HG03521 (cell line): Measurements from ENCODE around the gene COQ2.
"Not testable (repeated sequence)": the region's sequence is repeated elsewhere in the genome, so short reads cannot be mapped to it uniquely, and the experiment has no call there.

Experiments
- ATAC-seq: cut with Tn5 transposase; IDR thresholded peaks from one replicate; pipeline ENCODE4 v1.9.1; 2021; ENCODE audit warnings: mild to moderate bottlenecking, moderate library complexity; ENCODE audit not compliant: unreplicated experiment

The COQ2 gene

DNA sequence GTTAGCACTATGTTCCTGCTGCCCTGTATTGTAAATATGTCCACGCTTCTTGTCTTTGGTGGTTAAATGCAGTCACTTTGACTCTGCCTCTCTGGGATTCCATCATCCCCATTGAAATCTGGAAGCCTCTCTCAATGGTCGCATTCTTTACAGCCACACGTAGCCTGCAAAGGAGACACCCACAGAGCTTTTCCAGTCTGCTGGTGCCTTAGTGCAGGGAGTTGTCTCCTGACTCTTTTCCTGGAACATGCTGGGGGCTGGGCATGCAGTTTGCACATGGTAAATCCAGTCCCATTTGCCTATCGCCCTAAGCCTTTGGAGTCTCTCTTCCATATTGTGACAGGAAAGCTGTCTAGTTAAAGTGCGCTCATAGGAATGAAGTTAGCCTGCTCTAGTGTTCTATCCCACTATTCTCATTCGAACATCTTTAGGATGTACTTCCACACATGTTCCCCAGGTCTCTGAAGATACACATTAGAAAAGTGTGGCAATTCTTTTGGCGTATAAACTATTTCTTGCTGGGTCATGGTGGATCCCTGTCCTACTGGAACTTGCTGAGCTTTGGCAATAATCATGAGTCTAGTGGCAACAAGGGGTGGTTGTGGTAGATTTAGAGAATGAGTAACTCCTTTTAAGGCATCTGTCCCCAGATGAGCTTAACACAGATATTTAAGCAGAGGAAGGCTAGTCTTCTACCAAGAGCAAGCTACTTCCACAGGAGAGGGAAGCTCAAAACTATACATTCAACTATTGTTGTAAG lies 33.7 kb downstream of the COQ2 start:
- no peak for ATAC-seq

DNA sequence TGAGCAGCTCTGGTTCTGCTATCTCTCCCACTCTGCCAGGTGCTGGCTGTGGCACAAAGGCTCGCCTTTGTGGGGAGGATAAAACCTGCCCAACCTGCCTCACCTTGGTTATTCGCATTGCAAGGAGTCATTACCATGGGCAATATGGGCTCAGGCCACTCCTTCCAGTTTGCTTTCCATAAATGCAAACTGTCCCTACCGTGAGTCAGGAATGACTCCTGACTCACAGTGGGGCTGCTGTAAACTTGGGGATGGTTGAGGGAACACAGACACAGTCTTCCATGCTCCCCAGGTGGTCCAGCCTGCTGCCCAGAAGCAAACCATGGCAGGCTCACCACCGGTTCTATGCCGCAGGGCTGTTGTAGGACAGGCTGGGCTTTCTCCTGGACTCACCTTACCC lies 36.1 kb downstream of the COQ2 start:
- no peak for ATAC-seq

DNA sequence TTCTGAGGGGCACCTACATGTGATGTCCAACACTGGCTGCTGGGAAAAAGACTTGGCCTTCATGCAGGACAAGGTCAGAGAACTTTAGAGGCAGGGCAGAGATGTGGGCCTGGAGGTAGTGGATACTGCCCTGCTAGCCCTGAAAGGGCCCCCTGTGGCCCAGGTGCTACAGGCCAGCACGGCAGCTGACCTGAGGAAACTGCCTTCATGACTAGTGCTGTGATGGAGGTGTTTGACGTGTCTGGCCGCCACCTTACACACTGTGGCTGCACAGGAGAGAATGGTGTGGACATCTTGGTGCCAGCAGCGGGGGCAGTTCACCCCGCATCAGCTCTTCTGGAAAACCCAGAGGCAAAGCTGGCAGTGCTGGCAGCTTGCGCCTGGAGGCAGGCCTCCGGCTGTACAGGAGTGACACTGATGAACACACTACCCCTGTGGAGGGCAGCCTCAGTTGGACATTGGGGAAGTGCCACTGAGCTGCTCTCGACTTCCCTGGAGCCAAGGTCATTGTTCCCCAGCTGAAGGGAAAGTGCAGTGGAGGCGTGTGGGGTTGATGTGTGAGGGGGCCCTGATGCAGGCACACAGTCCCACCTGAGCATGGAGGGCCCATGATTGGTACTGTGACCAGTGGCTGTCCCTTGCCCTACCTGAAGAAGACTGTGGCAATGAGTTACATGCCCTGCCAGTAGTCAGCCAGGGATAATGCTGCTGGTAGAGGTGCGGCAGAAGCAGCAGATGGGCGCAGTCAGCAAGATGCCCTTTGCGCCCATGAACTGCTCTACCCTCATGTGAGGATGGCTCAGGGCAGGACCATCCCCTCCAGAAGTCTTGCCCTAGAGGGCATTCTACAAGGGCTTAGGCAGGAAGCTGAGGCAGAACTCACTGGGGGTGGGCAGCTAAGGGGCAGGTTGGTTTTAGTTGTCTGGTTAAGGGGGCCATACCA lies 36.9 kb downstream of the COQ2 start:
- ATAC-seq, result no peak

DNA sequence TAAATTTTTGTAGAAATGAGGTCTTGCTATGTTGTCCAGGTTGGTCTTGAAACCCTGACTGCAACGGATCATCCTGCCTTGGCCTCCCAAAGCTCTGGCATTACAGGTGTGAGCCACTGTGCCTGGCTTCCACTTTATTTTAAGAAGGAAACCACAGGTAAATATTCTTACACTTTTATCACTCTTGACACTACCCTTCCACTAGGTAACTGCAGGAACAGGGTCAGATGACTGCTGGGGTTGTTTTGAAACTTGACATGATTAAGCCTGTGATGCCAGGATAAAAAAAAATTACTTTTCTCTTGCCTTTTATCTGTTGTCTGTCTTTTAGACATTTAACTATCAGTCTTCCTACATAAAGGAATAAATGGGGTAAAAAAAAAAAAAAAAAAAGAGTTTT lies 43.5 kb downstream of the COQ2 start:
- ATAC-seq, result no peak

DNA sequence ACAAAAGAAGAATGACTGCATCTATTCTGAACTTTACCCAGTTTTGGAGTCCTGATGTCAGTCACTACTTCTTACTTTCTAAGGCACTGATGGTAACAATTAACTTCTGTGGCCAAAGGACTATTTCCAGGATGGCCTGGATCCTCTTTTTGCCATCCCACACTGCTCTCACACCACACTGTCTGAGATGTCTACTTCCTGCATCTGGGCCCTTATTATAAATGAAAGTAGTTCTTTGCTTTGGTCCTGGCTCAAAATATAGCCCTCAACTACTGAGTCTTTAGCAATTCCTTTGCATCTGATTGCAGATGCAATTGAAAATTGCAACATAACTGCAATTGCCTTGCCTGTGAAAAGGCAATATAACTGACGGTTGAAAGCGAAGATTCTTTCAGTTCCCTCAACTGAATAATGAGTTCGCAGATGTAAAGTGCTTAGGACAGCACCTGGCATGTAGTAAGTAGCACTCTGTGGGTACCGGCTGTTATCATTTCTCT lies 44.2 kb downstream of the COQ2 start:
- peak; percentile 82 for ATAC-seq

DNA sequence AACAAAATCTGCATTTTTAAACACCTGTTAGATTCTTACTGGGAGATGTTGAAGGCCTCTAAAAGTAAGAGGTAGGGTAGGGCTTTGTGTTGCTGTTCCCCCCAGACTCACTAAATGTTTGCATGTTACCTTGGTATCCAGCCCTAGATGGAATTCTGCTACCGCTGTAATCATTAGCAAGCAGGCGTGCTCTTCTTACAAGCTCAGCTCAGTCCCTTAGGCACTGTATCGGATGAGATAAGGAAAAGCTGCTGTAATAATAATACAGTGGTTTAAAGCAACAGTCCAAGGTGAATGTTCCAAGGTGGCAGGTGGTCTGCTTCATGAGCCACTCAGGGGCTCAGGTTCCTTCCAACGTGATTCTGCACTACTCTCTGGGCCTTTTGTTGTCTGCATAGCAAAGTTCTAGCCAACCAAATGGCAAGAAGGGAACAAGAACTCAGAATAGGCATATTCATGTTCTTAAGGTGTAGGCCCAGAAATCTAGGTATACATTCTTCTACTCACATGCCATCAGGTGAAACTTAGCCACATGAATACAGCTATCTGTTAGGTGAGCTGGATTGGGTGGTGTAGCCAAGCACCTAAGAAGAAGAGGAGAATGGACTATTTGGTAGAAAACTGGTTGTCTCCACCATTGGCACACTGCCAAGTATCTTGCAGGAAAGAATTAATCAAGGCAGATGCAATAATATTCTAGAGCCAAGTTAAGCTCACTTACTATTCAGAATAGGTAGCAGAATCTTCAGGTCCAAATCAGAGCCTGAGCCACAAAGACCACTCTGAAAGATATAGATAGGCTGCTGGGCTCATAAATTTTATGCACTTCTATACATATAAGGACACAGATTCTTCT lies 46.0 kb downstream of the COQ2 start:
- no peak for ATAC-seq

DNA sequence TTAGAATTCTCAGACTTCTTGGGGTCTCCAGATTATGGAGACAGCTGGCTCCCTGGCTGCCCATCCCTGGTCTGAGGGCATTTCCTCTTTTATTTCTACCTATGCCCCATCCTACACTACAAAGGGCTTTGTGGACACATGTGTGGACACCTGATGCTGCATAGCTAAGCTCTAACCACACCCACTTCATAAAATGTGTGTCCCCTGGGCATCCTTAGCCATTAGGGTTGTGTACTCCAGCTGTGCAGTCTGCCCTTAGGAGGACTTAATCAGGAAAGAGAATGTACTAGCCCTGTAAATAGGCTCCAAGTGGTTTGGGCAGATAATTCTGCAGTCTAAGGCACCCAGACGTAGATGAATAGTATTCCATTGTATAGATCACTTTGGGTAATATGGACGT lies 47.0 kb downstream of the COQ2 start:
- no peak for ATAC-seq

DNA sequence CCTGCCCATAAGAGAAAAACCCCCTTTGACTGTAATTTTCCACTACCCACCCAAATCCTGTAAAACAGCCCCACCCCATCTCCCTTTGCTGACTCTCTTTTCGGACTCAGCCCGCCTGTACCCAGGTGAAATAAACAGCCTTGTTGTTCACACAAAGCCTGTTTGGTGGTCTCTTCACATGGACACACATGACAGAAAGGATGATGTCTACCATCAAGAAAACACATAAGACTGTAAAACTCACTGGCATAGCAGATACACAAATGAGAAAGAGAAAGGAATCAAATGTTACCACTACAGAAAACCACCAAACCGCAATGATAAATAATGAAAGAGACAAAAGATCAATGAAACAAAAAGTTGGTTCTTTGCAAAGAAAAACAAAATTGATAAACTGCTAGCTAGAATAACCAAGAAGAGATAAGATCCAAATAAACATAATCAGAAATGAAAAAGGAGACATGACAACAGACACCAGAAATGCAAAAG lies 48.9 kb downstream of the COQ2 start:
- not testable (repeated sequence) for ATAC-seq

DNA sequence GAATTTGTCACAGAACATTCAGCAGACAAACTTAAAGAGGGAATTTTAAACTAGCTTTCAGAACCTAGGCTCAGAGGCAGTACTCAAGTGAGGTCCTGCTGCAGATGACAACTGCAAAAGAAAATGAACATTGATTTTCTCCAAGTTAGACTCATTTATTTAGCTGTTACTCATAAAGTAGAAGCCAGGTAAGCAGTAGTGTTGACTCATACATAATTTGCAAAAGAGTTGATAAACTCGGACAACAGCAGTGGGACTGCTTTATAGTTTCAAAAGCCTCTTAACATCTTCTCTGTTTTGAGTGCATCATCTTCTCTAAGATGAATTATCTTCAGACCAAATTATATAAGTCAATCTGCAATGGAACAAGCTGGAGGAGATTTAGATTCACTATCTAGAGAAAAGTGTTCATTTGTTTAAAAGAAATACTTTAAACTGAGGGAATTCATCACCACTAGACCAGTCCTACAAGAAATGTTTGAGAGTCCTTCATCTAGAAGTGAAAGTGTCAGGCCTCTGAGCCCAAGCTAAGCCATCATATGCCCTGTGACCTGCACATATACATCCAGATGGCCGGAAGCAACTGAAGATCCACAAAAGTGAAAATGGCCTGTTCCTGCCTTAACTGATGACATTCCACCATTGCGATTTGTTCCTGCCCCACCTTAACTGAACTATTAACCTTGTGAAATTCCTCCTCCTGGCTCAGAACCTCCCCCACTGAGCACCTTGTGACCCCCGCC lies 49.5 kb downstream of the COQ2 start:
- ATAC-seq, result no peak

DNA sequence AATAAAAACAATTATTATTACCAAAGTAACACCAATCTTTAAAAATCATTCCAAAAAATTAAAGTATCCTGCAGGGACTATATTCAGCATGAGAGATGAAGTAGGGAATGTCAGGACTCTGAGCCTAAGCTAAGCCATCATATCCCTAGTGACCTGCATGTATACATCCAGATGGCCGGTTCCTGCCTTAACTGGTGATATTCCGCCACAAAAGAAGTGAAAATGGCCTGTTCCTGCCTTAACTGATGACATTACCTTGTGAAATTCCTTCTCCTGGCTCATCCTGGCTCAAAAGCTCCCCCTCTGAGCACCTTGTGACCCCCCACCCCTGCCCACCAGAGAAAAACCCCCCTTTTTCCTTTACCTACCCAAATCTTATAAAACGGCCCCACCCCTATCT lies 50.2 kb downstream of the COQ2 start:
- ATAC-seq, result not testable (repeated sequence)

DNA sequence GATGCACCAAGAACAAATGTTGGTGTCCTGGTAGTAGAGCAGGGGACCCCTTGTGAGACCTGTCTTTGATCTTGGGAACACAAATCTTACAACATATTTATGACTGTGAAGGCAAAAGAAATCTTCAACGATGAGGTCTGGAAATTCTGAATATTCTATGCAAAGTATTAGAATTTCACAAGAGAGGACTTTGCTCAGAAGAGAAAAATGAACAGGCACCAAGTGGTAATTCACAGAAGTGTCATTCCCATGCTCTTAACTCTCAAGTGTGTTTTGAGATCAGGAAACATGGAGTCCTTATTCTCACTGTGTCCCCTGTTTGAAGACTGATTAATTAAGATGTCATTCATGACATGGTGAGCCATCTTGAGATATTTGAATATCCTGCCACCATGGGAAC lies 52.5 kb downstream of the COQ2 start:
- ATAC-seq, result no peak

DNA sequence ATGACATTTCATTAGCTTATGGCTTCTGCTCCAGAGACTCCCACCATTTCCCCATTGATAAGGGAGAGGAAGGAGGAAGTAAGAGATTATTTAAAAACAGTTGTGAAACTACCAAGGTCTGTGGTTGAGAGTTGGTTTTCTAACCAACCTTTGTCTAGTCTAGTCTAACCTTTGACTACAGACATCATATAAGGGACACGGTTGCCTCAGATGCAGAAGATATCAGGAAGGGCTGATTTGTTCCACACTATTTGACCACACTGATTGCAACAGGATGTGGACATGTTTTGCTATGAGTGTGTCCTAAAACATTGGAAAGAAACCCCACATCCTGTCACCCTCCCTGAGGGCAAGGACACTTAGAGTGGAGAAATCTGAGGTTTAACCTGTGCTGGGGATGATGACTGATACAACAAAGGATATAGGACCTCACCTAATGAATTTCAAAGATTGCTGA lies 53.0 kb downstream of the COQ2 start:
- peak; percentile 59 for ATAC-seq

DNA sequence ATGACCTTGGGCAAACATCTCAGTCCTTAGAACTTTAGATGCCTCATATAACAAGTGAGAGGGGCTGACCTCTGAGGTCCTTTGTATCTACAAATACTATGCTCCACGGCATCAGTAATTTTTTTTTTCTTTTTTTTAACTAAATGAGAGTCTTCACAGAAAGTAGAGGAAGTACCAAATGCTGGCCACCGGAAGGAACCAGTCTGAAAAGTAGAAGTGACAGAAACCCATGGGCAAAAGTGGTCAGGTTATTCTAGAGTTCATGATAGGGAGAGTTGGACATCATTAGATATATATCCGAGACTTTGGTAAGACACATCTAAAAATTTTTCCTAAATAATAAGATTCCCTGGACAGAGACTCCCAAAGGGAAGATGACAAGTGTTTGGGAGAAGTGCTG lies 53.7 kb downstream of the COQ2 start:
- ATAC-seq, result no peak

DNA sequence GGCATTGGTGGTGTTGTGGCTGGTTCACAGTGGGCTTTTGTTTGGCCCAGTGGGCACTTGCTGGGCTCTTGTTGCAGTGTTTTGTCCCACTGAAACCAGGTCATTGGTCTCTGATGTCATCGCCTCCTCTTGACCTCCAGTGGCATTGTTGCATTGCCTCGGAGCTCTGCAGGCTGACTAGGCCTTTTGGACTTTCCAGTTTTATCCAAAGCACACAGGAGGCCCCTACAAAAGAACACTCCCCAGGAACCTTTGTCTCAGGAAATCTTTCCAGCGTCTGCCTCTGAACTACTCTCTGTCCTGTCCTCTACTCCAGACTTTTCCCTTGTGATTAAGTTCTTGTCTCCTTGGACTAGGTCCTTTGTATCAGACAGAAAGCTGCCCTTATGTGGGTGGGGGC lies 54.8 kb downstream of the COQ2 start:
- no peak for ATAC-seq

DNA sequence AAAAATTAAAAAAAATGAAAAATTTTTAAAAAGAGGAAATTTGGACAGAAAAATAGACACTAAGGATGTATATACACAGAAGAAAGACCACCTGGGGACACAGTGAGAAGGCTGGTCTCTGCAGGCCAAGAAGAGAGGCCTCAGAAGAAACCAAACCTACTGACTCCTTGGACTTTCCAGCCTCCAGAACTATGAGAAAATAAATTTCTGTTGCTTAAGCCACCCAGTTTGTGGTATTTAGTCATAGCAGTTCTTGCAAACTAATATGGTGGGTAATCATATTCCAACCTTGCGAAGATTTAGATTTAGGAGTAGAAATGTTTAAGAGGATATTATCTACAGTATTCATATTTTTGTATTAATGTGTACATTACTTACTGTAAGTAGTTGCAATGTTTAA lies 56.4 kb downstream of the COQ2 start:
- ATAC-seq, result no peak

DNA sequence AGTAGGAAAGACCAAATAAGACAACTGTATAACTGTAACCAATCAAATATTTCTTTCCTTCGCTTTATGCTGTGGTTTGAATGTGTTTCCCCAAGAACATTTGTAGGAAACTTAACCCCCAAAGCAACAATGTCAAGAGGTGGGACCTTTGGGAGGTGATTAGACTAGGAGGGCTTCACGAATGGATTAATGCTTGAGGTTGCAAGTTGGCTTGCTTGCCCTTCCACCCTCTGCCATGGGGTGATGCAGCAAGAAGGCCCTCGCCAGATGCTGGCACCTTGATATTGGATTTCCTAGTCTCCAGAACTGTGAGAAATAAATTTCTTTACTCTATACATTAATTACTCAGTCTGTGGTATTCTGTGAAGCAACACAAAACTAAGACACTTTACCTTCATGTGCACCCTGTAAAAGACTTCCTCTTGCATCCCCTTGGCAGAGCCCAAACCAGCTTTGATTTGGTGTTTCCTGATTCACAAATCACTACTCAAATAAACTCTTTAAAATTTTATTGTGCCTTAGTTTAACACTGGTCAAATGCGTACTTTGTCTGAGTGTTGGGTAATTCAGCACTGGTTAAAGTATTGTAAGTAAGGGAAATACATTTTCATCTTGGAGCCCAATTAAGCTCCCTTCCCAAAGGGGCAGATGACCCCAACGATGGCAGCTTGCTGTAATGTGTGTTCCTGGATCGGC lies 59.9 kb downstream of the COQ2 start:
- no peak for ATAC-seq

DNA sequence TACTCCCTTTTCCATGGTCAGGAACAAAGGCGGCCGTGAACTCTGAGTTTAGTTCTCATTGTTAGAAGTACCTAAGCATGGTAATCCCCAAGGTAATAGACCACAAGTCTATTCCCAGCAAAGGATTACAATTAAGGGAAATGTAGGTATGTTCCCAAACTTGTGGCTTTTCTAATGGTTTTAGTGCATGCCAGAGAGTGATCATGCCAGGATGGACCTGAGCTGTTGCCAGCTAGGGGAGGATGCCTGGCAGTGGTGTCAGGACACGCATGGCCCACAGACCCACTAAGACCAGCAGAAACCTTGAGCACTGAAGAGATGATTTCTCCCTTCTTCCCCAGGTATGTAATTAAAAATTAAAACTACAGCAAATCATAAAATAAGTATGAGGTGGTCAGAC lies 60.8 kb downstream of the COQ2 start:
- ATAC-seq, result no peak

DNA sequence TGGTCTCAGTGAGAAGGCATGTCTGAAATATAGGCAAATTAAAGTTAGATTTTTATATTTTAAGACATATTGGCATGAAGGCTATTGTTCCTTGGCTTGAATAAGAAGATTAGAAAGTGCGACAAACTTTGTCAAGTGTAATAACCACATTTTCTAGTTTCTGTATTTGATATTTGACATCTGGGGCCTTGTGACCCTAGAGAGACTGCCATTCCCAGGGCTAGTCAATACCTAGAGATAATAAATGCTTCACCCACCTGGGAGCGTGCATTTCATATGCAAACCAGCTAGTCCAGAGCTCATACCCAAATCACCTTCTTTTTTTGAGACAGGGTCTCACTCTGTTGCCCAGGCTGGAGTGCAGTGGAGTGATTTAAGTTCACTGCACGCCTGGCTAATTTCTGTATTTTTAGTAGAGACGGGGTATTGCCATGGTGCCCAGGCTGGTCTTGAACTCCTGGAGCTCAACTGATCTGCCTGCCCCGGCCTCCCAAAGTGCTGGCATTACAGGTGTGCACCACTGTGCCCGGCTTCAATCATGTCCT lies 62.6 kb downstream of the COQ2 start:
- ATAC-seq, result peak; percentile 40
